K562 (cell line): ENCODE results near the gene ADCYAP1R1. TPM values are rescaled to one million over a fixed set of nuclear protein-coding genes. Genes with fewer than 3 reads are reported as not detected.

Experiments used
- ATAC-seq: fragments of 200-7000 bp; cut with Tn5 transposase; 3 replicates; pipeline ENCODE4 v1.9.1; 2020; ENCODE audit warnings: moderate library complexity
- BruUV-seq: library from RNA; stranded (reverse); fragments of 400-500 nt; replicated peaks from 2 replicates; lab custom pipeline; 2021; lab: Mats Ljungman, UMichigan
- CTCF ChIA-PET: fragments of 300-600 bp; formaldehyde crosslinking; extraction: SDS; loops from one replicate; lab custom pipeline; 2021; ENCODE audit warnings: low intra/inter-chr PET ratio; lab: Yijun Ruan, JAX
- POLR2A ChIA-PET: fragments of 300-600, 350-650 bp; sonication (Branson Sonifier 250); formaldehyde crosslinking; extraction: SDS; loops from one replicate; lab custom pipeline; 2021; ENCODE audit warnings: antibody characterized with exemption, inconsistent platforms; lab: Yijun Ruan, JAX
- DNase-seq, 4 experiments: peaks; one replicate each; pipeline versions ENCODE4 v3.0.0 to v3.0.0-alpha.2; 2011 to 2018; ENCODE audit warnings: low spot score in 3 of 4, mixed read lengths in 3 of 4; ENCODE audit errors: extremely low read depth in 1 of 4
- FAIRE-seq: peaks from 2 replicates; lab custom pipeline; 2011; peaks lifted over from hg19 to GRCh38; lab: Jason Lieb, UNC
- H2AFZ ChIP-seq: 2 replicates; pipeline ENCODE4 v1.6.0; 2011; ENCODE audit warnings: low read depth, low read length, control low read depth, inconsistent platforms
- H3K27ac ChIP-seq: fragments of 200-600 bp; 3 replicates; pipeline ENCODE4 v1.8.0; 2011; ENCODE audit warnings: low read depth, mild to moderate bottlenecking, control low read depth, inconsistent platforms, low read length, moderate library complexity, mixed read lengths; ENCODE audit errors: extremely low read depth
- H3K27me3 ChIP-seq, 2 experiments: fragments of 300-600 bp in 1 of 2; 2 replicates in 1 of 2; 3 replicates in 1 of 2; pipeline versions ENCODE4 v1.6.0 to v1.8.0; 2011; ENCODE audit warnings: inconsistent platforms in 2 of 2, low read length in 2 of 2, mild to moderate bottlenecking in 1 of 2, mixed read lengths in 1 of 2, moderate library complexity in 1 of 2; ENCODE audit not compliant: control insufficient read depth in 2 of 2, insufficient read depth in 2 of 2
- H3K36me3 ChIP-seq: fragments of 300-600 bp; 3 replicates; pipeline ENCODE4 v1.8.0; 2011; ENCODE audit warnings: mild to moderate bottlenecking, low read length, inconsistent platforms; ENCODE audit not compliant: control insufficient read depth, insufficient read depth
- H3K4me1 ChIP-seq, 2 experiments: fragments of 200-600 bp in 1 of 2; replicated peaks in 1 of 2; 2 replicates in 1 of 2; 3 replicates in 1 of 2; pipeline versions ENCODE4 v1.5.1 to v1.8.0; 2011; ENCODE audit warnings: inconsistent platforms in 2 of 2, low read length in 2 of 2, mild to moderate bottlenecking in 1 of 2, mixed read lengths in 1 of 2, moderate library complexity in 1 of 2; ENCODE audit not compliant: control insufficient read depth in 2 of 2, insufficient read depth in 2 of 2
- H3K4me2 ChIP-seq: 2 replicates; pipeline ENCODE4 v1.6.1; 2011; ENCODE audit warnings: low read length, control low read depth, inconsistent platforms, mixed read lengths; ENCODE audit not compliant: insufficient read depth
- H3K4me3 ChIP-seq: fragments of 200-600 bp; sonication (generic), shearing (Covaris generic); 2 replicates; pipeline ENCODE4 v1.5.1; 2016; ENCODE audit warnings: control low read depth, inconsistent platforms
- H3K79me2 ChIP-seq: fragments of 200-600 bp; 3 replicates; pipeline ENCODE4 v1.8.0; 2011; ENCODE audit warnings: low read length, inconsistent platforms; ENCODE audit not compliant: control insufficient read depth, insufficient read depth
- H3K9ac ChIP-seq, 2 experiments: 2 replicates each; pipeline versions ENCODE4 v1.6.0 to v1.6.1; 2011; ENCODE audit warnings: low read depth in 2 of 2, low read length in 2 of 2, control low read depth in 1 of 2, inconsistent platforms in 1 of 2, mild to moderate bottlenecking in 1 of 2, mixed read lengths in 1 of 2; ENCODE audit not compliant: insufficient read depth in 1 of 2
- H3K9me1 ChIP-seq: one replicate; pipeline ENCODE4 v1.6.0; 2011; ENCODE audit warnings: inconsistent platforms, mild to moderate bottlenecking, low read length, moderate library complexity; ENCODE audit not compliant: control insufficient read depth, insufficient read depth
- H3K9me3 ChIP-seq: replicated peaks from 2 replicates; pipeline ENCODE4 v1.5.1; 2011; ENCODE audit warnings: low read depth, low read length, inconsistent platforms; ENCODE audit not compliant: control insufficient read depth, insufficient read depth
- H4K20me1 ChIP-seq: replicated peaks from 2 replicates; pipeline ENCODE4 v1.6.1; 2011; ENCODE audit warnings: low read length, inconsistent platforms, mixed read lengths; ENCODE audit not compliant: control insufficient read depth, insufficient read depth
- BCOR ChIP-seq: fragments of 450-650 bp; IDR thresholded peaks from 2 replicates; pipeline ENCODE4 v1.6.1; 2016
- CHD1 ChIP-seq: fragments of 200-600 bp; sonication (generic); IDR thresholded peaks from one replicate; pipeline ENCODE4 v1.6.1; 2012; ENCODE audit warnings: mild to moderate bottlenecking, moderate library complexity, low read length, inconsistent platforms
- FIP1L1 ChIP-seq: fragments of 200-400 bp; formaldehyde crosslinking; IDR thresholded peaks from 2 replicates; pipeline ENCODE4 v1.6.1; 2018; ENCODE audit warnings: mild to moderate bottlenecking, low read depth, low read length; ENCODE audit not compliant: poor library complexity, severe bottlenecking
- HEY1 ChIP-seq: fragments of 250-450 bp; sonication (Bioruptor Pico); IDR thresholded peaks from 2 replicates; pipeline ENCODE4 v1.5.0; 2020; ENCODE audit warnings: mild to moderate bottlenecking, moderate library complexity, borderline replicate concordance
- MEF2A ChIP-seq: IDR thresholded peaks from 2 replicates; pipeline ENCODE4 v1.6.1; 2011; ENCODE audit warnings: low read depth, mild to moderate bottlenecking, low read length, moderate library complexity; ENCODE audit not compliant: control insufficient read depth
- MXI1 ChIP-seq: IDR thresholded peaks from 2 replicates; pipeline ENCODE4 v1.6.1; 2011; ENCODE audit warnings: low read depth, mild to moderate bottlenecking, improper control_type of control experiment, low read length
- PTBP1 ChIP-seq: fragments of 200-400 bp; formaldehyde crosslinking; IDR thresholded peaks from 2 replicates; pipeline ENCODE4 v1.6.1; 2017; ENCODE audit warnings: low read depth, low read length
- RAD21 ChIP-seq, 2 experiments: fragments of 250-450 bp in 1 of 2; fragments of 450-650 bp in 1 of 2; sonication (Bioruptor Pico) in 1 of 2; formaldehyde crosslinking in 1 of 2; IDR thresholded peaks in 1 of 2; conservative IDR thresholded peaks in 1 of 2; 2 replicates each; pipeline versions ENCODE4 v1.4.0 to v1.8.0; 2020 to 2022; ENCODE audit warnings: mild to moderate bottlenecking in 2 of 2, moderate library complexity in 1 of 2
- RFX7 ChIP-seq: fragments of 250-450 bp; sonication (Bioruptor Pico); IDR thresholded peaks from 2 replicates; pipeline ENCODE4 v1.5.1; 2021; ENCODE audit warnings: mild to moderate bottlenecking
- ZHX1 ChIP-seq: fragments of 150-350 bp; conservative IDR thresholded peaks from 2 replicates; pipeline ENCODE4 v1.6.1; 2014; ENCODE audit warnings: low read length
- ZNF146 ChIP-seq: IDR thresholded peaks from one replicate; pipeline ENCODE4 v1.6.1; 2018; ENCODE audit warnings: missing compliant biosample characterization; ENCODE audit not compliant: unreplicated experiment
- ZNF699 ChIP-seq: fragments of 250-450 bp; sonication (Bioruptor Pico); IDR thresholded peaks from 2 replicates; pipeline ENCODE4 v1.8.0; 2021; ENCODE audit warnings: mild to moderate bottlenecking, moderate library complexity; ENCODE audit not compliant: insufficient replicate concordance
- ZSCAN29 ChIP-seq: fragments of 450-650 bp; IDR thresholded peaks from 2 replicates; pipeline ENCODE4 v1.6.1; 2017
- WGBS: fragments of 100-300 bp; shearing (Covaris generic); methylation state at CpG from one replicate; pipeline ENCODE4 v1.1.6; 2016; ENCODE audit warnings: low coverage, mixed read lengths; ENCODE audit not compliant: insufficient coverage; ENCODE audit errors: missing lambda C conversion rate; 5-methylcytosine and 5-hydroxymethylcytosine counted together
- in situ Hi-C: fragments of 300-500 bp; cut with MboI; formaldehyde crosslinking; loops from 4 replicates; pipeline ENCODE4 v1.15.0; 2018; ENCODE audit warnings: inconsistent platforms, mixed read lengths
- intact Hi-C: fragments of 100-400 bp; cut with micrococcal nuclease; formaldehyde crosslinking; loops from 2 replicates; pipeline ENCODE4 v1.14.2; 2022
- polyA plus RNA-seq, 8 experiments: library from polyadenylated mRNA; depleted of rRNA in 4 of 8; stranded (reverse) in 5 of 8; unstranded in 3 of 8; fragments of >200 nt; fragmentation: Nextera tagmentation in 2 of 8; fragmentation: Illumina TruSeq in 1 of 8; extraction: Ambion mirVana in 2 of 8; extraction: Trizol in 1 of 8; gene quantifications; 2 replicates each; pipeline versions ENCODE4 v1.2.1 to v1.2.3, GENCODE V29; 2011 to 2014; ENCODE audit warnings: inconsistent platforms in 1 of 8, missing spikeins in 1 of 8
- total RNA-seq, 7 experiments: library from RNA; depleted of rRNA in 6 of 7; stranded (reverse); fragments of >200 nt in 6 of 7; fragmentation: Illumina TruSeq in 2 of 7; extraction: Trizol in 2 of 7; gene quantifications; 2 replicates each; pipeline versions ENCODE4 v1.2.1 to v1.2.3, GENCODE V29; 2011 to 2021; ENCODE audit warnings: low replicate concordance in 1 of 7
- TF ChIP-seq, protein P1 (sequence below): fragments of 250-450 bp; sonication (Bioruptor Pico); IDR thresholded peaks from 2 replicates; pipeline ENCODE4 v1.5.0; 2022; ENCODE audit warnings: mild to moderate bottlenecking
- TF ChIP-seq, protein P2 (sequence below): fragments of 250-450 bp; sonication (Bioruptor Pico); IDR thresholded peaks from 2 replicates; pipeline ENCODE4 v1.8.0; 2021; ENCODE audit warnings: borderline replicate concordance, mild to moderate bottlenecking, moderate library complexity; ENCODE audit not compliant: poor library complexity, severe bottlenecking
- TF ChIP-seq, protein P3 (sequence below), 2 experiments: fragments of 450-650 bp in 1 of 2; sonication (generic) in 1 of 2; formaldehyde crosslinking in 1 of 2; IDR thresholded peaks in 1 of 2; conservative IDR thresholded peaks in 1 of 2; 2 replicates each; pipeline versions ENCODE4 v1.6.1 to v1.8.1; 2016 to 2023; ENCODE audit warnings: mild to moderate bottlenecking in 2 of 2, moderate library complexity in 2 of 2, inconsistent platforms in 1 of 2, missing genetic modification reagents in 1 of 2

Gene ADCYAP1R1
- total and polyA plus RNA-seq, 9 of the 15 experiments (the other 6 are each of a cell fraction or from before 2014, with no cell fraction given) = 0.03 to 0.07 TPM; not detected in 7

- H3K27ac ChIP-seq = no peak overlapping the region
- POLR2A ChIA-PET = no interaction called here
- in situ Hi-C loops = no loop called here
- TF ChIP-seq, protein P1, sequence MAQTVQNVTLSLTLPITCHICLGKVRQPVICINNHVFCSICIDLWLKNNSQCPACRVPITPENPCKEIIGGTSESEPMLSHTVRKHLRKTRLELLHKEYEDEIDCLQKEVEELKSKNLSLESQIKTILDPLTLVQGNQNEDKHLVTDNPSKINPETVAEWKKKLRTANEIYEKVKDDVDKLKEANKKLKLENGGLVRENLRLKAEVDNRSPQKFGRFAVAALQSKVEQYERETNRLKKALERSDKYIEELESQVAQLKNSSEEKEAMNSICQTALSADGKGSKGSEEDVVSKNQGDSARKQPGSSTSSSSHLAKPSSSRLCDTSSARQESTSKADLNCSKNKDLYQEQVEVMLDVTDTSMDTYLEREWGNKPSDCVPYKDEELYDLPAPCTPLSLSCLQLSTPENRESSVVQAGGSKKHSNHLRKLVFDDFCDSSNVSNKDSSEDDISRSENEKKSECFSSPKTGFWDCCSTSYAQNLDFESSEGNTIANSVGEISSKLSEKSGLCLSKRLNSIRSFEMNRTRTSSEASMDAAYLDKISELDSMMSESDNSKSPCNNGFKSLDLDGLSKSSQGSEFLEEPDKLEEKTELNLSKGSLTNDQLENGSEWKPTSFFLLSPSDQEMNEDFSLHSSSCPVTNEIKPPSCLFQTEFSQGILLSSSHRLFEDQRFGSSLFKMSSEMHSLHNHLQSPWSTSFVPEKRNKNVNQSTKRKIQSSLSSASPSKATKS (CRISPR knock-in tag) = no peak
- TF ChIP-seq ZHX1 = no peak
- TF ChIP-seq FIP1L1 = no peak
- no peak for TF ChIP-seq MEF2A
- TF ChIP-seq MXI1 = no peak
- TF ChIP-seq BCOR = no peak
- no peak for TF ChIP-seq CHD1
- TF ChIP-seq, protein P2, sequence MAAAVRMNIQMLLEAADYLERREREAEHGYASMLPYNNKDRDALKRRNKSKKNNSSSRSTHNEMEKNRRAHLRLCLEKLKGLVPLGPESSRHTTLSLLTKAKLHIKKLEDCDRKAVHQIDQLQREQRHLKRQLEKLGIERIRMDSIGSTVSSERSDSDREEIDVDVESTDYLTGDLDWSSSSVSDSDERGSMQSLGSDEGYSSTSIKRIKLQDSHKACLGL (CRISPR knock-in tag) = no peak
- TF ChIP-seq RAD21 (CRISPR knock-in tag; conservative IDR thresholded peaks at IDR 0.05 in 1 of 2, IDR thresholded peaks at IDR 0.05 in 1 of 2) = no peak
- no peak for TF ChIP-seq ZSCAN29
- no peak for TF ChIP-seq HEY1 (CRISPR knock-in tag)
- TF ChIP-seq, protein P3, sequence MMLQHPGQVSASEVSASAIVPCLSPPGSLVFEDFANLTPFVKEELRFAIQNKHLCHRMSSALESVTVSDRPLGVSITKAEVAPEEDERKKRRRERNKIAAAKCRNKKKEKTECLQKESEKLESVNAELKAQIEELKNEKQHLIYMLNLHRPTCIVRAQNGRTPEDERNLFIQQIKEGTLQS (IDR thresholded peaks at IDR 0.05) = no peak
- TF ChIP-seq, protein P3 (CRISPR knock-in tag; conservative IDR thresholded peaks at IDR 0.05) = no peak
- TF ChIP-seq RFX7 (CRISPR knock-in tag) = no peak
- no peak for TF ChIP-seq ZNF146 (CRISPR knock-in tag)
- TF ChIP-seq PTBP1 = no peak
- TF ChIP-seq ZNF699 = no peak
Observed at GRCh38 chr7:31108097-31108657, 56.1 kb downstream of the ADCYAP1R1 start.

More at GRCh38 chr7:31108097-31108657, 56.1 kb downstream of the ADCYAP1R1 start:
- Histone ChIP-seq H3K4me3 (no peak overlapping the region), H3K9ac (no peak overlapping the region), H3K4me1 (no peaks in the 10 kb centered on the region), H3K9me3 (no peaks in the 10 kb centered on the region), H3K27me3 (peaks cover 0 to 5% of the 10 kb centered on the region in 2 experiments; a peak in 1 of 5 replicates), H4K20me1 (no peaks in the 10 kb centered on the region), H3K79me2 (no peaks in the 10 kb centered on the region), H3K36me3 (no peaks in the 10 kb centered on the region), H2AFZ (no peak overlapping the region), H3K9me1 (no peaks in the 10 kb centered on the region), H3K4me2 (no peak overlapping the region)
- no peak for FAIRE-seq
- CTCF ChIA-PET = no interaction called here
- ATAC-seq = no peak
- no TSS peak for BruUV-seq
- DNase-seq = no peak
- WGBS = 0% methylated on average over 1 of the region's 1 CpG
- intact Hi-C loops = no loop called here
